ENCODE results near the gene NFATC1. TPM values are rescaled to one million over a fixed set of nuclear protein-coding genes. Genes with fewer than 3 reads are reported as not detected.

The NFATC1 gene
- polyA plus RNA-seq, 2 of the 4 experiments (the other 2 are of a cell fraction) = 0.52 to 1.7 TPM

GRCh38 chr18:79438089-79438897, 42.6 kb downstream of the NFATC1 start:
- ChIA-PET POLR2A (no interaction called here), CTCF (interaction anchor here (0.9 to 1.3 kb wide), 2 partner anchors 19 to 42 kb away, joined by 3 to 4 read pairs; no protein-coding TSS in a partner anchor)
- TF ChIP-seq, protein P1, sequence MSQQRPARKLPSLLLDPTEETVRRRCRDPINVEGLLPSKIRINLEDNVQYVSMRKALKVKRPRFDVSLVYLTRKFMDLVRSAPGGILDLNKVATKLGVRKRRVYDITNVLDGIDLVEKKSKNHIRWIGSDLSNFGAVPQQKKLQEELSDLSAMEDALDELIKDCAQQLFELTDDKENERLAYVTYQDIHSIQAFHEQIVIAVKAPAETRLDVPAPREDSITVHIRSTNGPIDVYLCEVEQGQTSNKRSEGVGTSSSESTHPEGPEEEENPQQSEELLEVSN (IDR thresholded peaks at IDR 0.05; ENCODE audit: borderline replicate concordance, low read depth) = no peak
- TF ChIP-seq PHF8 (IDR thresholded peaks at IDR 0.05; ENCODE audit: borderline replicate concordance, low read depth) (no peak), RFX5 (IDR thresholded peaks at IDR 0.05) (no peak), NR3C1 (IDR thresholded peaks at IDR 0.05) (no peak), HDAC2 (IDR thresholded peaks at IDR 0.05) (no peak), CEBPB (IDR thresholded peaks at IDR 0.05) (no peak), RCOR1 (IDR thresholded peaks at IDR 0.05; ENCODE audit: low read depth, low read length) (no peak), EHF (CRISPR knock-in tag; IDR thresholded peaks at IDR 0.05) (no peak), TP53 (CRISPR knock-in tag; IDR thresholded peaks at IDR 0.05) (no peak), KDM1A (IDR thresholded peaks at IDR 0.05; ENCODE audit: low read depth) (no peak), GATA3 (IDR thresholded peaks at IDR 0.05; ENCODE audit: borderline replicate concordance) (no peak), CBX8 (IDR thresholded peaks at IDR 0.05) (no peak), BCL3 (IDR thresholded peaks at IDR 0.05) (no peak), JUN (IDR thresholded peaks at IDR 0.05) (no peak), ATOH8 (CRISPR knock-in tag; IDR thresholded peaks at IDR 0.05; ENCODE audit: low read depth) (no peak), POLR2AphosphoS2 (conservative IDR thresholded peaks at IDR 0.05; ENCODE audit: low read length) (no peak)
- WGBS (ENCODE audit: missing lambda C conversion rate) = 86% methylated on average over 21 of the region's 36 CpGs
- Histone ChIP-seq H3K27ac (no peak overlapping the region), H3K4me1 (no peaks in the 10 kb centered on the region), H3K4me3 (no peak overlapping the region), H3K9me3 (no peaks in the 10 kb centered on the region), H3K4me2 (no peak overlapping the region)
- no peak for FAIRE-seq
- no peak for DNase-seq (ENCODE audit: low read depth in 1 of 2, low spot score in 1 of 2)
- no peak for ATAC-seq

GRCh38 chr18:79438898-79439627, 43.3 kb downstream of the NFATC1 start:
- no peak overlapping the region for H3K4me3 ChIP-seq
- DNase-seq (ENCODE audit: low read depth in 1 of 2, low spot score in 1 of 2) (no peak), ATAC-seq (no peak), FAIRE-seq (no peak)
- H3K4me1 ChIP-seq = no peaks in the 10 kb centered on the region
- H3K4me2 ChIP-seq = no peak overlapping the region
- TF ChIP-seq MAFK (IDR thresholded peaks at IDR 0.05; ENCODE audit: partially characterized antibody) (no peak), NFE2L2 (conservative IDR thresholded peaks at IDR 0.05; ENCODE audit: low read length) (no peak), RAD21 (conservative IDR thresholded peaks at IDR 0.05 in 1 of 2, IDR thresholded peaks at IDR 0.05 in 1 of 2) (no peak), GATA3 (IDR thresholded peaks at IDR 0.05; ENCODE audit: borderline replicate concordance) (no peak), NPAS2 (CRISPR knock-in tag; IDR thresholded peaks at IDR 0.05; ENCODE audit: borderline replicate concordance) (no peak), RFX5 (IDR thresholded peaks at IDR 0.05) (no peak), KDM1A (IDR thresholded peaks at IDR 0.05; ENCODE audit: low read depth) (no peak), CHD2 (IDR thresholded peaks at IDR 0.05; ENCODE audit: low read length, partially characterized antibody) (no peak), ATOH8 (CRISPR knock-in tag; IDR thresholded peaks at IDR 0.05; ENCODE audit: low read depth) (no peak), ZFP36 (IDR thresholded peaks at IDR 0.05; ENCODE audit: borderline replicate concordance, partially characterized antibody) (no peak)
- TF ChIP-seq, protein P2, sequence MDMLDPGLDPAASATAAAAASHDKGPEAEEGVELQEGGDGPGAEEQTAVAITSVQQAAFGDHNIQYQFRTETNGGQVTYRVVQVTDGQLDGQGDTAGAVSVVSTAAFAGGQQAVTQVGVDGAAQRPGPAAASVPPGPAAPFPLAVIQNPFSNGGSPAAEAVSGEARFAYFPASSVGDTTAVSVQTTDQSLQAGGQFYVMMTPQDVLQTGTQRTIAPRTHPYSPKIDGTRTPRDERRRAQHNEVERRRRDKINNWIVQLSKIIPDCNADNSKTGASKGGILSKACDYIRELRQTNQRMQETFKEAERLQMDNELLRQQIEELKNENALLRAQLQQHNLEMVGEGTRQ (IDR thresholded peaks at IDR 0.05) = no peak
- WGBS (ENCODE audit: missing lambda C conversion rate) = 83% methylated on average over 20 of the region's 37 CpGs
- H3K27ac ChIP-seq = no peak overlapping the region
- H3K9me3 ChIP-seq = no peaks in the 10 kb centered on the region
- POLR2A ChIA-PET = no interaction called here
- CTCF ChIA-PET = interaction anchor here (0.6 to 0.9 kb wide), 2 partner anchors 42 to 210 kb away, joined by 3 to 4 read pairs; no protein-coding TSS in a partner anchor
